Activated T-helper 9 cell treated with anti-CD3 and anti-CD28 coated beads, Interleukin-2, amount 50 U/mL, for 16 hours (primary cell): Measurements from ENCODE around the gene BMP3.

Experiments used
- DNase-seq: peaks from one replicate; pipeline ENCODE4 v3.0.0-alpha.2; 2020; ENCODE audit warnings: low read depth

Gene BMP3

GRCh38 chr4:81106150-81106549, 75.6 kb downstream of the BMP3 start:
- DNase-seq: no peak
